ENCODE results near the gene TGFB1.
"Not testable (repeated sequence)": the region's sequence is repeated elsewhere in the genome, so short reads cannot be mapped to it uniquely, and the experiment has no call there.

The TGFB1 gene

DNA sequence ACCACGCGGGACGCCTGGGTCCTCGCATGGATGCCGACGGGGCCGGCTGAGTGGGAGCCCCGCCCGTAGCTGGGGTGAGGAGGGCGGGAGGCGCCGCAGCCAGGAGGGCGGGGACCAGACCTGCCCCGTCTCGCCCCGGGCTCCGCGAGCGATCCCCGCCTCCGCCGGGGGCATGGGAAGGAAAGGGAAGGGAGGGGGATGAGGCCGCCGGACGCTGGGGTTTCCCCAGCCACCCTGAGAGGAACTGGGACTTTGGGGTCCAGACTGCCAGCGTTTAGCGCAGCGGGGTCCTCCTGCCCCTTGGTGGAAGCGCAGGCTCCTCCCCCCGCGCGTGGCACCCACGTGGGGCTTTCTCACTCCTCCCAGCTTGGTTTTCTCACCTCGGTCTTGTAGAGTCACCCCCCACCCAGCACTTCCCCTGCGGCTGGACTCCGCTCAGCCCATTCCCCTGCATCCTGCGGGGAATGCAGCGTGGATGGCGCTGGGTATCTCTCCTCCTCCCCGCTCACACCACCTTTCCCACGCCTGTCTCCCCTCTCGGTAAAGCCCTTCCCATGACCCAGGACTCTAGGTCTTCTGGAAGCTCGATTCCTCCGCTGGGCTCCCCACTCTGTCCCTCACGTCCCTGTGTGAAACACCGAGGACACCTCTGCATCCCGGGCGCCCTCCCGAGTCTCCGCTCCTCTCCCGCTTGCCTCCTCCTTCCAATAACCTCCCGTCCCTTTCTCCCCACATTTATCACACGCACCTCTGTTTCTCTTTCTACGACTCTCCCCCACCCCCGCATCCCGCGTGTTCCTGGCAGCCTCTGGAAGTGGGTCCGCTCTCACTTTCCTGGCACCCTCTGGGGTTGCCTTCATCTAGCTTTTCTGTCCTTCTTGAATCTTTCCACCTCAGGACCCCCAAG is 2.1 kb downstream of the TGFB1 start:
- DNase-seq (ENCODE audit: low read depth, low spot score) = no peak
- peak overlapping the region; percentile 59 for H3K27ac ChIP-seq

DNA sequence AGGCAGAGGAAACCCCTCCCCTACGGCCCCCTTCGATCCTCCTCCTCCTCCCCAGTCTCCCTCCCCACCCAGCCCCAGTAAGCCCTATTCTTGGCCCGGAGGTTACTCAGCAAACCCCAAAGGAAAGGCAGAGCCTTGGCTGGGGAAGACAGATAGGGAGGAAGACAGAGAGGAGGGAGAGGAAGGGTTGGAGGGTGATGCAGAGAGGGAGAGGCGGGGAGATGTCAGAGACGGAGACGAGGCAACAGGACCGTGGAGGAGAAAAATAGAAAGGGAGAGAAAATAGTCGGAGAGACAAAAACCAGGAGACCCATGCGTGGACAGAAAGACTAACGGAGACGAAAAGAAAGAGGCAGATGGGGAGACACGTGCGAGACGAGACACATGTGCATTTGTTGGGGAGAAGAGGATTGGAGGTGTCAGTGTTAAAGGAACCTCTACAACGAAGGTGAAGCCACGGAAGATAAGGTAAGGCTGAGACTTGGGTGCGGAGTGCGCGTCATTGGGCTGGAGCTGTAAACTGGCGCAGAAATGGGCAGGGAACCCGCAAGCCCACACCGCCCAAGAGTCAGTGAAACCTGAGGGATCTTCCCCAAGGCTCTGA is 2.9 kb downstream of the TGFB1 start:
- no peak for DNase-seq (ENCODE audit: low read depth, low spot score)
- peak overlapping the region; percentile 59 for H3K27ac ChIP-seq

DNA sequence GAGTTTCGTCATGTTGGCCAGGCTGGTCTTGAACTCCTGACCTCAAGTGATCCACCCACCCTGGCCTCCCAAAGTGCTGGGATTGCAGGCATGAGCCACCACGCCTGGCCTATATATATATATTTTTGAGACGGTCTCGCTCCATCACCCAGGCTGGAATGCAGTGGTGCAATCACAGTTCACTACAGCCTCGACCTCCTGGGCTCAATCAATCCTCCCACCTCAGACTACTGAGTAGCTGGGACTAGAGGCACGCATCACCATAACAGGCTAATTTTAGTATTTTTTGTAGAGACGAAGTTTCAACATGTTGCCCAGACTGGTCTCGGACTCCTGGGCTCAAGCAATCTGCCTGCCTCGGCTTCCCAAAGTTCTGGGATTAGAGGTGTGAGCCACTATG is 6.8 kb downstream of the TGFB1 start:
- not testable (repeated sequence) for DNase-seq (ENCODE audit: low read depth, low spot score); H3K27ac ChIP-seq

DNA sequence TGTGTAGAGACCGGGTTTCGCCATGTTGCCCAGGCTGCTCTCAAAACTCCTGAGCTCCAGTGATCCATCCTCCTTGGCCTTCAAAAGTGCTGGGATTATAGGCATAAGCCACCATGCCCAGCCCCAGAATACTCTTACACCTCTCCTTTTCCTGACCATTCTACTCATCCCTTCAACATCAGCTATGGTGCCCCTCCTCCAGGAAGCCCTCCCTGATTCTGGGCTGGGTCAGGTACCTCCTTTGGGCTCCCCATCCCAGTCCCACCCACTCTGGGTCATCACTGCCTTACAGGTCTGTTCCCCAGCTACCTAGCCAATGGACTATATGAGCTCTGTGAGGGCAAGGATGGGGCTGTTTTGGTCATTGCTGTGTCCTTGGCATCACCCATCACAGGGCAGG is 9.6 kb downstream of the TGFB1 start:
- no peak for DNase-seq (ENCODE audit: low read depth, low spot score)
- H3K27ac ChIP-seq = no peak overlapping the region

DNA sequence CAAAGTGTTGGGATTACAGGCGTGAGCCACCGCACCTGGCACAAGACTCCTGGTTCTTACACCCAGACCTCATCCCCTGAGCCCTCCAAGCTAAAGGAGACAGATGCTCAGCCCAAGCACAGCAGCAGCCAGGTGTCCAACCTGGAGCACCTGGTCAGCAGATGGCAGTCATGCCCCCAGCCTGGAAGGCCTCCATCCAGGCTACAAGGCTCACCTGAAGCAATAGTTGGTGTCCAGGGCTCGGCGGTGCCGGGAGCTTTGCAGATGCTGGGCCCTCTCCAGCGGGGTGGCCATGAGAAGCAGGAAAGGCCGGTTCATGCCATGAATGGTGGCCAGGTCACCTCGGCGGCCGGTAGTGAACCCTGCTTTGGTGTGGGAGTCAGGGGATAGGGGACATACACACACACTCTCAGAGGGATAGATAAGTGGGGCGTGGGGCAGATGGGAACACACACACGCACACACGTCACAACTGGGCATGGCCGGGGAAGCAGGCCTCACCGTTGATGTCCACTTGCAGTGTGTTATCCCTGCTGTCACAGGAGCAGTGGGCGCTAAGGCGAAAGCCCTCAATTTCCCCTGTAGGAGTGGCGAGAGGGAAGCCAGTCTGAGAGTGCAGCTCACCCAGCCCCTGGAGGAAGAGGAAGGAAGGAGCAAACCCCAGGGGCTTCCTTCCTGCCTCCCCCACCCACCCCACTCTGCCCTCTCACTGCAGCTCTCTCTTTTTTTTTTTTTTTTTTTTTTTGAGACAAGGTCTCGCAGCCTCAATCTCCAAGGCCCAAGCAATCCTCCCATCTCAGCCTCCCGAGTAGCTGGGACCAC is 11.8 kb downstream of the TGFB1 start:
- H3K27ac ChIP-seq = no peak overlapping the region
- no peak for DNase-seq (ENCODE audit: low read depth, low spot score)

DNA sequence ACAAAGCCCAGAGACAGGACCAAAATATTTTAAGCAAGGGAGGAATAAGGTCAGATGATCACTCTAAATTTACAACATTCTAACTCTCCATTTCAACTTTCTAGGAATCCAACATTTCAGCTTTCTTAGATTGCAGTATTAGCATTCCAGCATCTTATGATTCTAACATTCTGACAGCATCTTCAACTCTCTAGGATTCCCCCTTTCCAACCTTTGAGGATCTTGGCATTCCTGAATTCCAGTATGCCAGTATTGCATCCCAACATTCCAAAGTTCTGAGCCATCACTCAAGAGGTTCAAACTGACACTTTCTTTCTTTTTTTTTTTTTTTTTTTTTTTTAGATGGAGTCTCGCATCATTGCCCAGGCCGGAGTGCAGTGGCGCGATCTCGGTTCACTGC is 13.8 kb downstream of the TGFB1 start:
- H3K27ac ChIP-seq = no peak overlapping the region
- no peak for DNase-seq (ENCODE audit: low read depth, low spot score)

DNA sequence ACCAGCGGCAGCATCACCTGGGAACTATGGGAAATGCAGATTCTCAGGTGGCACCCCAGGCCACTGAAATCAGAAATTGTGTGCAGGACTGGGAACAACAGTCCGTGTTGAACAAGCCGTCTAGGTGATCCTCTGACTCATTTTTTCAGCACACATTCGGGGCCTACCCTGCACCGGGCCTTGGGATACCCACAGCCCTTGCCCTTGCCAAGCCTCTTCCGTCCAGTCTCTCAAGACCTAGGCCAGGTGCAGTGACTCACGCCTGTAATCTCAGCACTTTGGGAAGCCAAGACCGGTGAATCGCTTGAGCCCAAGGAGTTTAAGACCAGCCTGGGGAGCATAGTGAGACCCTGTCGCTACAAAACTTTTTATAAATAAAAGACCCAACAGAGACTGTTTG is 18.3 kb downstream of the TGFB1 start:
- no peak overlapping the region for H3K27ac ChIP-seq
- DNase-seq (ENCODE audit: low read depth, low spot score) = no peak

DNA sequence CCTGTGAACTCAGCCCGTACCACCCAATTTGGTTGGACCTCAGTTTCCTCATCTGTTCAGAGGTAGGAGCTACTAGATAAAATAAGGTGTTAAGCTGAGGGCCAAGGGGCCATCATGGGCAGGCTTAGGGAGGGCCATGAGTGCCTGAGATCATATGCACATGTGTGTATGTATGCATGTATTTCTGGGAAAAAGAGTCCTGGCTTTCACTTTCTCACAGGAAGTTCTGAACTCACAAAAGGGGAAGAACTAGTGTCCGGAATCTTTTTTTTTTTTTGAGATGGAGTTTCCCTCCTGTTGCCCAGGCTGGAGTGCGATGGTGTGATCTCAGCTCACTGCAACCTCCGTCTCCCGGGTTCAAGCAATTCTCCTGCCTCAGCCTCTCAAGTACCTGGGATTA is 18.9 kb downstream of the TGFB1 start:
- no peak overlapping the region for H3K27ac ChIP-seq

DNA sequence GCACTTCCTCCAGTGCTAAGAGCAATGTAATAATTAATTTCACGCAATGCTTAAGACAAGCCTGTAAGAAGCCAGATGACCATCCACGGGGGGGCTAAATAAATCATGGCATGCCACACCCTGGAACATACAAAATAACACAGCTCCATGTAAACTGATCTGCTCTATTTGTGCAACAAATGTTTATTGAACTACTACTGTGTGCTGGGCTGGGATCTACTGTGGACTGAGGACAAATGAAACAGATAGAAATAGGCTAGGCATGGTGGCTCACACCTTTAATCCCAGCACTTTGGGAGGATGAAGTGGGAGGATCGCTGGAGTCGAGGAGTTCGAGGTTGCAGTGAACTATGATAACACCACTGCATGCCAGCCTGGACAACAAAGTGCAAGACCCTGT is 21.3 kb downstream of the TGFB1 start:
- H3K27ac ChIP-seq = no peak overlapping the region
- DNase-seq (ENCODE audit: low read depth, low spot score) = no peak

More for the DNA sequence above, 18.9 kb downstream of the TGFB1 start:
- no peak for DNase-seq (ENCODE audit: low read depth, low spot score)

DNA sequence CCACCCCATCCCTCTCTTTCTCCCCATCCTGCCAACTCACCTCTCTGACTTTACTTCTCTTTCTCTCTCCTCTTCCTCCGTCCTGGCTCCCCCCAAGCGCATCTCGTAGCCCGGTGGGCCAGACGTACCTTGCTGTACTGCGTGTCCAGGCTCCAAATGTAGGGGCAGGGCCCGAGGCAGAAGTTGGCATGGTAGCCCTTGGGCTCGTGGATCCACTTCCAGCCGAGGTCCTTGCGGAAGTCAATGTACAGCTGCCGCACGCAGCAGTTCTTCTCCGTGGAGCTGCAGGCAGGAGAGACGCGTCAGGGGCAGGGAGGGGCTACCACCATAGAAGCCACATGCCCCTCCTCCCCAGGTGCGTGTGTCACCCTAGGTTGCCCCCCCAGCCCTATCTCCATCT is 21.7 kb downstream of the TGFB1 start:
- DNase-seq (ENCODE audit: low read depth, low spot score) = no peak
- H3K27ac ChIP-seq = no peak overlapping the region

DNA sequence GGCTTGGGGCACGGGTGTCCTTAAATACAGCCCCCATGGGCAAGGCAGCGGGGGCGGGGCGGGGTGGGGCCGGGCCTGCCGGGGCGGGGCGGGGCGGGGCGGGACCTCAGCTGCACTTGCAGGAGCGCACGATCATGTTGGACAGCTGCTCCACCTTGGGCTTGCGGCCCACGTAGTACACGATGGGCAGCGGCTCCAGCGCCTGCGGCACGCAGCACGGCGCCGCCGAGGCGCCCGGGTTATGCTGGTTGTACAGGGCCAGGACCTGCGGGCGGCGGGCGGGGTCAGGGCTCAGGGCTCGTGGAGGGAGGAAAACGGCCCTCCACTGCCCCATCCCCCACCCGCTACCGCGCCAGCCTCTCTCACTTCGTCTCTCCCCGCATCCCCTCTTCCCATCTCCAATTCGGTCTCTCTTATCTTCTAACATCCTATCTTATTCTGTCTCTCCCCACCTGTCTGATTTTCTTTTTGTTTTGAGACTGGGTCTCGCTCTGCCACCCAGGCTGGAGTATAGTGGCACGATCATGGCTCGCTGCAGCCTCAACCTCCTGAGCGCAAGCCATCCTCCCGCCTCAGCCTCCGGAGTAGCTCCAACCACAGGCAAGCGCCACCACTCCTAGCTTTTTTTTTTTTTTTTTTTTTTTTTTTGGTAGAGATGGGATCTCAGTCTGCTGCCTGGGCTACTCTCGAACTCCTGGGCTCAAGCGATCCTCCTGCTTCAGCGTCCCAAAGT is 22.6 kb downstream of the TGFB1 start:
- DNase-seq (ENCODE audit: low read depth, low spot score) = no peak
- no peak overlapping the region for H3K27ac ChIP-seq

DNA sequence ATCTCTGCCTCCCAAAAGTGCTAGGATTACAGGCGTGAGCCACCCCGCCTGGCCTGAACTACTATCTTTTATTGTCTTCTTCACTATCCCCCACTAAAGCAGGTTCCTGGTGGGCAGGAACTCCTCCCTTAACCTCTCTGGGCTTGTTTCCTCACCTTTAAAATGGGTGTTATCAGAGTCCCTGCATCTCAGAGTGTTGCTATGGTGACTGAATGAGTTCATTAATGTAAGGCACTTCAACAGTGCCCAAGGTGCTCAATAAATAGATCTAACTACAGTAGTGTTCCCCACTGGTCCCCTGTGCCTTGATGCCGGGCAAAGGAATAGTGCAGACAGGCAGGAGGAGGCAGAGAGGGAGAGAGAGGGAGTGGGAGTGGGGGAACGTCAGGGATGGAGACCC is 23.2 kb downstream of the TGFB1 start:
- no peak overlapping the region for H3K27ac ChIP-seq
- no peak for DNase-seq (ENCODE audit: low read depth, low spot score)

DNA sequence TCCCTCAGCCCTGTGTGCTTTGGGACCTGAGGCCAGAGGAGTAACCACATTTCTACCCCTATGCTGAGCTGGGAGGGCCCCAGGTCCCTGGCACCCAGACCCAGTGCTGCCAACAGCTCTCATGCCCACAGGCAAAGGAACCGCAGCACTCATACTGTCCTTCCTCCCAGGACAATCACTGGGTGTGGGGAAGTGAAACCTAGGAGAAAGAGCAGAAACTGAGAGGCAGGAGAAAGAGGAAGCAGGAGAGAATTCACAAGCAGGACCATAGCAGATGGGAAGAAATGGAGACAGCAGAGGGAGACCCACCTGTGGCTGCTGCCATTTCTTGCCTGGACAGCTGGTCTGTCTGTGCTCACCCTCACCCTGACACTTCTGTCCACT is 24.9 kb downstream of the TGFB1 start:
- DNase-seq (ENCODE audit: low read depth, low spot score) = no peak
- H3K27ac ChIP-seq = peak overlapping the region; percentile 76

DNA sequence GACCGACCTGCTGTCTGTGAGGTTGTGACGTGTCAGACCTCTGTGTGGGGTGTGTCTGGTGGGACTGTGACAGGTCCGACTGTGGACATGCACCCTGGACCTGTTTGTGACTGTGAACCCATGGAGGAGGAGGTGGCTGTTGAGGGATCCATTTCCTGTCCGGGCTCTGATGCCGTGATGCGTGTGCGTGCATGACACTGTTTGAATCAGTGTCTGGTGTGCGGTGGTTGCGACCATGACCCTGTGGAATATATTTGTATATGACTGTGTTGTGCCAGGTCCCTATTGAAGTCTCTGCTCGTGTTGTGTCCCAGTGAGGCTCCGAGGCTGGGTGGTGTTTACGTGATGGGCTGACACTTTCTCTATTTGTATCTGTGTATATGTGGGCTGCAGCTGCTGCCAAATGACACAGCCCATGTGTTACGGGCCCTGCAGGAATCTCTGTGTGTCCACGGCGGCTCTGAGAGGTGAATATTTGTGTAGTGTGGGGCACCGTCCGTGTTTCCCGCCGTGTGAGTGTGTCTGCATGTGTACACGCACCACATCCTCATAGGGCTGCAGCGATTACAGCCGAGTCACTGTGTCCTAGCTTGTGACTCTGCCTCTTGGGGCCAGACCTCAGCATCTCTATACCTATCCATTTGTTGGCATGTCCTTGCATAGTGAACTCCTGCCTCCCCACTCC is 25.4 kb downstream of the TGFB1 start:
- peak overlapping the region; percentile 76 for H3K27ac ChIP-seq
- no peak for DNase-seq (ENCODE audit: low read depth, low spot score)

DNA sequence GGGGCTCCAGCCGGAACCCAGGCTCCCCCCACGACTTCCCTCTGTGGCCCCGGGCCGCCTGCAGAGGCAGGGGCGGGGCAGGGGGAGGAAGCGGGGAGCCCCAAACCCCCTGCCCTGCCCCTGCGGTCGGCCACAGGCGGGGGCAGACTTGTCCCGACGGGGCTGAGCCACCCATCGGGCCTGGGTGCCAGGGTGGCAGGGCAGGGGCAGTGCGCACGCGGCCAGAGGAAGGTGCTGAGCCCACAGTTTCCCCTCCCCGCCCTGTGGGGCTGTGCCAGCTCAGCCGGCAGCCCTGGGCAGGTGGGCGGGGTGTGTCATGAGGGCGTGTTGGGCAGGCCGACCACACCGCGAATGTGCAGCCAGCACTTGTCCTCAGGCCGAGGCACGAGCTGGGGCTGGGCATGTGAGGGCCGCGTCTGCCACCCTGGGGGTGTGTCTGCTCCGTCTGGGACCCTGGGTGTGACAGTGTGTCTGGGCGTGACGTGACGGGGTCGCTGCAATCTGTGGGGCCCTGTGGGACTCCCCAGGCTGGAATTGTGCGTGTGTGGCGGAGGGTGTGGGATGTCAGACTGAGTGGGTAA is 26.1 kb downstream of the TGFB1 start:
- peak; percentile 60 for DNase-seq (ENCODE audit: low read depth, low spot score)
- peak overlapping the region; percentile 76 for H3K27ac ChIP-seq

DNA sequence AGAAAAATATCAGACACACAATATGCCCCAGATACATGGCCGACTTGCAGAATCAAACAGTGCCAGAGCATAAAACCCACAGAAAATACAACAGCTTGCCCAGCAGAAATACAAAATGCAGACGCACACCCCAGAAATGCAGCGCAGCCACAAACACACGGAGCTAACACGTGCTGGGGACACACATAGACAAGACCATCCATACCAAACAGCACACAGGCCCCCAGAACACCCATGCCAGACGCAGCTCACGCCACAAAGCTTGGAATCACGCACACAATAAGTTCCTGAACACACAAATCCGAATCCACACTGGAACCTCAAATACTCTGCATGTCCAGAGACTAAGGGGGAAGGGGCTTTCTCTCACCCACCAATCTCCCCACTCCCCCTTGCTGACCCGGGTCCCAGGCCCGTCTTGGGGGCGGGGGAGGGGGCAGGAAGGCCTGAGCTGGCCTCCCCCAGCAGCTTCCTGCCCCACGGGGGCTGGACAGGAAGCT is 26.6 kb downstream of the TGFB1 start:
- no peak for DNase-seq (ENCODE audit: low read depth, low spot score)

DNA sequence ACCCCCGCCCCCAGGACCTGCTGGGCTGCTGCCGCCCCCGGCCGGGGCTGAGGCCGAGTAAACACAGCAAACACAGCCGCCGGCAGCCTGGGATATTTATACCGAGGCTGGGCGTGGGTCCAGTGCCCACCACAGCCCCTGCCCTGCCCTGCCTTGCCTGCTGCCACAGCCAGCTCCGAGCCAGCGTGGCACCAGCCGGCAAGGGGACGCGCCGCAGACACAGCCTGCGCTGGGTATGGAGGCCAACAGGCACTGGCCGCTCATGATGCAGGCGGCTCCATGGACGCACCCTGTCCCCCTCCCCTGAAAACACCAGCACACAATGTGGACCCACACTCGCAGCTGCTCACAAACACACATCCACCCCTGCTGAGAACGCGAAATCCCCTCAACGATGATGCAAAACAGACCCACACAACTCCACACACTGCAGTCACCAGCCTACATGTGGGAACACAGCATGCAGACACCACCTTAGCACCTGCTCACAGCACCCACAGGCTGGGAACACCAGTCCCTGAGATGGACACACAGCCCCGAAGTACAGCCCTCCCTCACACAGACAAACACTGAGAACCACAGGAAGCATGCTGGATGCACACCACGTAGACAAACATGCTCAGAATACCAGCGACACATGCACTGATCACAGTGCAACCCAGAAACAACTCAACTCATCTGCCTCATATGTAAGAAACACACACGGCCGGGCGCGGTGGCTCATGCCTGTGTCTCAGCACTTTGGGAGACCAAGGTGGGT is 27.6 kb downstream of the TGFB1 start:
- no peak for DNase-seq (ENCODE audit: low read depth, low spot score)
- peak overlapping the region; percentile 76 for H3K27ac ChIP-seq

More for the DNA sequence above, 26.6 kb downstream of the TGFB1 start:
- peak overlapping the region; percentile 76 for H3K27ac ChIP-seq

DNA sequence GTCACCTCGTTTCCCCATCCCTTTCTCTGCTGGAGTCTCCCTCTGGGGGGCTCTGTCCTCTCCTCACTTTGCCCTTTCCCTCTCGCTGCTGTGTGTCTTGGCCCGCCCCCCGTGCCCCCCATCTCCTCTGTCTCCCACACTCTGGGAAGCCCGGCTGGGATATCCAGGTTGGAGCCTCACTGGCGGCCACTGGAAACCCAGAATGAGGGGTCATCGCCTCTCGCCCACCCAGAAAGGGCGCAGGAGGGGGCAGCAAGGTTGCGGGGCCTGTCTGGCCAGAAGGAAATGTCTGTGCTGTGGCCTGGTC is 28.1 kb downstream of the TGFB1 start:
- peak overlapping the region; percentile 76 for H3K27ac ChIP-seq
- no peak for DNase-seq (ENCODE audit: low read depth, low spot score)
